Measurements from ENCODE around the gene CPNE9. TPM values are rescaled to one million over a fixed set of nuclear protein-coding genes. Genes with fewer than 3 reads are reported as not detected.

The CPNE9 gene
- total RNA-seq, 1 donor: not detected

GRCh38 chr3:9679476-9680080 is 24.1 kb upstream of the CPNE9 start:
- H3K4me3 ChIP-seq (ENCODE audit: low read depth, low read length): no peak overlapping the region
- no peak for DNase-seq (ENCODE audit: low read depth)
- TF ChIP-seq CTCF (IDR thresholded peaks at IDR 0.05; ENCODE audit: insufficient read depth, low read length): no peak

- no peak for TF ChIP-seq CTCF (IDR thresholded peaks at IDR 0.05; ENCODE audit: insufficient read depth, low read length)
- DNase-seq (ENCODE audit: low read depth): no peak
- H3K4me3 ChIP-seq (ENCODE audit: low read depth, low read length): no peak overlapping the region
These were observed 22.5 kb upstream of the CPNE9 start for GRCh38 chr3:9681011-9681722.

- TF ChIP-seq CTCF (IDR thresholded peaks at IDR 0.05; ENCODE audit: insufficient read depth, low read length): no peak
- no peak for DNase-seq (ENCODE audit: low read depth)
- no peak overlapping the region for H3K4me3 ChIP-seq (ENCODE audit: low read depth, low read length)
These were observed 21.9 kb upstream of the CPNE9 start for GRCh38 chr3:9681723-9682081.

- no peak overlapping the region for H3K4me3 ChIP-seq (ENCODE audit: low read depth, low read length)
- DNase-seq (ENCODE audit: low read depth): no peak
- TF ChIP-seq CTCF (IDR thresholded peaks at IDR 0.05; ENCODE audit: insufficient read depth, low read length): no peak
These were observed 21.5 kb upstream of the CPNE9 start for GRCh38 chr3:9682096-9682495.

GRCh38 chr3:9683426-9683825 is 20.2 kb upstream of the CPNE9 start:
- DNase-seq (ENCODE audit: low read depth): no peak
- no peak overlapping the region for H3K4me3 ChIP-seq (ENCODE audit: low read depth, low read length)
- no peak for TF ChIP-seq CTCF (IDR thresholded peaks at IDR 0.05; ENCODE audit: insufficient read depth, low read length)

GRCh38 chr3:9685216-9686049 is 18.2 kb upstream of the CPNE9 start:
- no peak overlapping the region for H3K4me3 ChIP-seq (ENCODE audit: low read depth, low read length)
- no peak for TF ChIP-seq CTCF (IDR thresholded peaks at IDR 0.05; ENCODE audit: insufficient read depth, low read length)
- DNase-seq (ENCODE audit: low read depth): no peak

Measured in fibroblast of the aortic adventitia (primary cell).